Esophagus muscularis mucosa (tissue), 4 donors: Measurements from ENCODE around the gene NCOR1.
"Not testable (repeated sequence)": the region's sequence is repeated elsewhere in the genome, so short reads cannot be mapped to it uniquely, and the experiment has no call there.

Experiments
- EP300 ChIP-seq: sonication (generic); formaldehyde crosslinking; IDR thresholded peaks from one replicate; pipeline ENCODE4 v1.6.1; 2017; ENCODE audit warnings: antibody characterized with exemption
- POLR2A ChIP-seq: fragments of 450-650 bp; IDR thresholded peaks from one replicate; pipeline ENCODE4 v1.6.1; 2017; ENCODE audit warnings: antibody characterized with exemption, moderate library complexity, mild to moderate bottlenecking, low read depth
- POLR2AphosphoS5 ChIP-seq, 2 donors: sonication (generic); formaldehyde crosslinking; IDR thresholded peaks; one replicate each; pipeline ENCODE4 v1.6.1; 2017; ENCODE audit warnings: antibody characterized with exemption in 2 of 2
- TF ChIP-seq, protein P1 (sequence below), 3 experiments: fragments of 200-600 bp in 2 of 3; fragments of 450-650 bp in 1 of 3; sonication (generic) in 2 of 3; IDR thresholded peaks; one replicate each; pipeline ENCODE4 v1.5.1; 2017 to 2019; ENCODE audit warnings: antibody characterized with exemption in 3 of 3, mild to moderate bottlenecking in 2 of 3, moderate library complexity in 1 of 3

DNA sequence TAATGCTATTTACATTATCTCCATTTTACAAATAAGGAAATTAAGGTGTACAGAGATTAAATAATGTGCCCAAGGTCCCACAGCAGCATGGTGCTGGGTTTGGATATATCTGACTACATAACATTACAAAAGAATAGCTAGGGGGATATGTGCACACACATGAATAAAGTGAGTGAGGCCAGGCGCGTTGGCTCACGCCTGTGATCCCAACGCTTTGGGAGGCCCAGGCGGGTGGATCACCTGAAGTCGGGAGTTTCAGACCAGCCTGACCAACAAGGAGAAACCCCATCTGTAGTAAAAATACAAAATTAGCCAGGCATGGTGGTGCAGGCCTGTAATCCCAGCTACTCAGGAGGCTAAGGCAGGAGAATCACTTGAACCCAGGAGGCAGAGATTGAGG is 10.6 kb downstream of the NCOR1 start:
- not testable (repeated sequence) for TF ChIP-seq POLR2AphosphoS5 (IDR thresholded peaks at IDR 0.05); POLR2A; EP300
- TF ChIP-seq, protein P1, sequence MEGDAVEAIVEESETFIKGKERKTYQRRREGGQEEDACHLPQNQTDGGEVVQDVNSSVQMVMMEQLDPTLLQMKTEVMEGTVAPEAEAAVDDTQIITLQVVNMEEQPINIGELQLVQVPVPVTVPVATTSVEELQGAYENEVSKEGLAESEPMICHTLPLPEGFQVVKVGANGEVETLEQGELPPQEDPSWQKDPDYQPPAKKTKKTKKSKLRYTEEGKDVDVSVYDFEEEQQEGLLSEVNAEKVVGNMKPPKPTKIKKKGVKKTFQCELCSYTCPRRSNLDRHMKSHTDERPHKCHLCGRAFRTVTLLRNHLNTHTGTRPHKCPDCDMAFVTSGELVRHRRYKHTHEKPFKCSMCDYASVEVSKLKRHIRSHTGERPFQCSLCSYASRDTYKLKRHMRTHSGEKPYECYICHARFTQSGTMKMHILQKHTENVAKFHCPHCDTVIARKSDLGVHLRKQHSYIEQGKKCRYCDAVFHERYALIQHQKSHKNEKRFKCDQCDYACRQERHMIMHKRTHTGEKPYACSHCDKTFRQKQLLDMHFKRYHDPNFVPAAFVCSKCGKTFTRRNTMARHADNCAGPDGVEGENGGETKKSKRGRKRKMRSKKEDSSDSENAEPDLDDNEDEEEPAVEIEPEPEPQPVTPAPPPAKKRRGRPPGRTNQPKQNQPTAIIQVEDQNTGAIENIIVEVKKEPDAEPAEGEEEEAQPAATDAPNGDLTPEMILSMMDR (IDR thresholded peaks at IDR 0.05): not testable (repeated sequence)
